Measurements from ENCODE around the gene SAMD4A.
A peak's percentile ranks its signal among the peaks of the same experiment; 100 is the strongest.

The SAMD4A gene

GRCh38 chr14:54566410-54567223 lies at the start of gene SAMD4A:
SAMD4A (plus strand) TSS chr14:54567128; CDS start chr14:54567917, 789 bp downstream.
- peak; percentile 62 for DNase-seq

GRCh38 chr14:54524410-54524809 lies 42.5 kb upstream of the SAMD4A start:
- no peak for DNase-seq

- DNase-seq = no peak
Measured at GRCh38 chr14:54528973-54529372, 38.0 kb upstream of the SAMD4A start.

GRCh38 chr14:54529811-54530210 lies 37.1 kb upstream of the SAMD4A start:
- DNase-seq = no peak

GRCh38 chr14:54532111-54533012 lies 34.6 kb upstream of the SAMD4A start:
- DNase-seq = no peak

GRCh38 chr14:54533100-54533499 lies 33.8 kb upstream of the SAMD4A start:
- no peak for DNase-seq

GRCh38 chr14:54535126-54535525 lies 31.8 kb upstream of the SAMD4A start:
- no peak for DNase-seq

GRCh38 chr14:54535646-54536045 lies 31.3 kb upstream of the SAMD4A start:
- no peak for DNase-seq

GRCh38 chr14:54537651-54538050 lies 29.3 kb upstream of the SAMD4A start:
- no peak for DNase-seq

GRCh38 chr14:54538055-54538454 lies 28.9 kb upstream of the SAMD4A start:
- no peak for DNase-seq

- no peak for DNase-seq
Measured at GRCh38 chr14:54547583-54547982, 19.3 kb upstream of the SAMD4A start.

GRCh38 chr14:54548491-54548890 lies 18.4 kb upstream of the SAMD4A start:
- DNase-seq = no peak

- no peak for DNase-seq
Measured at GRCh38 chr14:54549862-54550261, 17.1 kb upstream of the SAMD4A start.

- DNase-seq = no peak
Measured at GRCh38 chr14:54550514-54550913, 16.4 kb upstream of the SAMD4A start.

GRCh38 chr14:54554401-54554800 lies 12.5 kb upstream of the SAMD4A start:
- DNase-seq = no peak

GRCh38 chr14:54555651-54556050 lies 11.3 kb upstream of the SAMD4A start:
- no peak for DNase-seq

GRCh38 chr14:54556535-54556934 lies 10.4 kb upstream of the SAMD4A start:
- no peak for DNase-seq

GRCh38 chr14:54562334-54562733 lies 4.6 kb upstream of the SAMD4A start:
- no peak for DNase-seq

GRCh38 chr14:54564071-54564867 lies 2.7 kb upstream of the SAMD4A start:
- no peak for DNase-seq

GRCh38 chr14:54564868-54565784 lies 1.8 kb upstream of the SAMD4A start:
- DNase-seq = peak; percentile 56

GRCh38 chr14:54565785-54566409 lies 1.0 kb upstream of the SAMD4A start:
- peak; percentile 81 for DNase-seq

Measured in activated CD8-positive, alpha-beta memory T cell treated with anti-CD3 and anti-CD28 coated beads, Interleukin-2, amount 50 U/mL, for 4 hours (primary cell).